HFFc6 (cell line): ENCODE data around the gene THAP5. TPM values are rescaled to one million over a fixed set of nuclear protein-coding genes. Genes with fewer than 3 reads are reported as not detected.

Experiments
- DNase-seq: peaks from one replicate; pipeline ENCODE4 v3.0.0-alpha.2; 2018
- H3K27ac Mint-ChIP-seq: 2 replicates; pipeline ENCODE4 v1.8.0; 2020; ENCODE audit warnings: mild to moderate bottlenecking, mixed read lengths
- H3K27me3 Mint-ChIP-seq: 2 replicates; pipeline ENCODE4 v1.8.0; 2021; ENCODE audit warnings: mild to moderate bottlenecking, moderate library complexity, mixed read lengths; ENCODE audit not compliant: insufficient read depth
- H3K36me3 Mint-ChIP-seq: 2 replicates; pipeline ENCODE4 v1.8.0; 2021; ENCODE audit warnings: low read depth, mixed read lengths
- H3K4me1 Mint-ChIP-seq: 2 replicates; pipeline ENCODE4 v1.8.0; 2020; ENCODE audit warnings: low read depth, mixed read lengths
- H3K4me3 Mint-ChIP-seq: 2 replicates; pipeline ENCODE4 v1.8.0; 2020; ENCODE audit warnings: mild to moderate bottlenecking, moderate library complexity, mixed read lengths
- H3K9me3 Mint-ChIP-seq: 2 replicates; pipeline ENCODE4 v1.8.0; 2020; ENCODE audit warnings: mild to moderate bottlenecking, mixed read lengths
- CTCF ChIP-seq: fragments of 200-600 bp; sonication (generic); IDR thresholded peaks from 2 replicates; pipeline ENCODE4 v1.5.0; 2021; ENCODE audit warnings: antibody characterized with exemption, mild to moderate bottlenecking
- total RNA-seq, 6 experiments: library from RNA; stranded (reverse); fragmentation: NEBNext Ultra II Directional; extraction: Animal tissue kit (Norgen Biotek cat#: 25700); gene quantifications; 2 replicates in 1 of 6; 3 replicates in 5 of 6; pipeline ENCODE4 v1.2.3, GENCODE V29; 2021

The THAP5 gene
- total RNA-seq, 6 experiments from 2014 or later = 20.2 to 26.3 (median 24.5) TPM

- Mint-ChIP-seq H3K27me3 (peaks cover 4% of the 10 kb centered on the region), H3K9me3 (no peaks in the 10 kb centered on the region), H3K36me3 (peaks cover 7% of the 10 kb centered on the region; the same call in 1 of the 2 replicates), H3K27ac (no peak overlapping the region), H3K4me1 (peaks cover 32% of the 10 kb centered on the region), H3K4me3 (peak overlapping the region; percentile 9; the same call in 1 of the 2 replicates)
- TF ChIP-seq CTCF = no peak
- no peak for DNase-seq
Measured at GRCh38 chr7:108522780-108523179, 46.7 kb downstream of the THAP5 start.

GRCh38 chr7:108517951-108518350, 51.6 kb downstream of the THAP5 start:
- H3K4me1 Mint-ChIP-seq = peaks cover 13% of the 10 kb centered on the region
- peaks cover 9% of the 10 kb centered on the region; the same call in 1 of the 2 replicates for H3K36me3 Mint-ChIP-seq
- no peak overlapping the region for H3K27ac Mint-ChIP-seq
- no peaks in the 10 kb centered on the region for H3K27me3 Mint-ChIP-seq
- TF ChIP-seq CTCF = no peak
- no peak for DNase-seq
- H3K4me3 Mint-ChIP-seq = no peak overlapping the region
- no peaks in the 10 kb centered on the region for H3K9me3 Mint-ChIP-seq

- H3K4me3 Mint-ChIP-seq = no peak overlapping the region
- no peak for TF ChIP-seq CTCF
- no peak for DNase-seq
- H3K4me1 Mint-ChIP-seq = no peaks in the 10 kb centered on the region
- H3K27ac Mint-ChIP-seq = no peak overlapping the region
- H3K27me3 Mint-ChIP-seq = no peaks in the 10 kb centered on the region
- peaks cover 13% of the 10 kb centered on the region; the same call in 1 of the 2 replicates for H3K36me3 Mint-ChIP-seq
- no peaks in the 10 kb centered on the region for H3K9me3 Mint-ChIP-seq
Measured at GRCh38 chr7:108515630-108516029, 53.9 kb downstream of the THAP5 start.

GRCh38 chr7:108515013-108515412, 54.5 kb downstream of the THAP5 start:
- Mint-ChIP-seq H3K27me3 (no peaks in the 10 kb centered on the region), H3K27ac (no peak overlapping the region), H3K9me3 (no peaks in the 10 kb centered on the region), H3K4me1 (no peaks in the 10 kb centered on the region), H3K36me3 (peaks cover 13% of the 10 kb centered on the region; the same call in 1 of the 2 replicates), H3K4me3 (no peak overlapping the region)
- TF ChIP-seq CTCF = no peak
- no peak for DNase-seq

Other genes with a start within 250 kb of the THAP5 start
- gene NRCAM, start 113.3 kb downstream of the THAP5 start, total RNA-seq = under 1 TPM; 0.27 to 0.51 (median 0.40) TPM
- gene PNPLA8, start 43.6 kb downstream of the THAP5 start, total RNA-seq = 10 to 100 TPM; 16.2 to 18.7 (median 17.8) TPM
- gene DNAJB9, start 168 bp upstream of the THAP5 start, total RNA-seq = 10 to 100 TPM; 12.3 to 21.3 (median 14.0) TPM